H1 (cell line): Measurements from ENCODE around the gene STAG2. TPM values are rescaled to one million over a fixed set of nuclear protein-coding genes. Genes with fewer than 3 reads are reported as not detected.

Experiments used
- ATF3 ChIP-seq: IDR thresholded peaks from 2 replicates; pipeline ENCODE4 v1.6.1; 2011; ENCODE audit warnings: low read depth, mild to moderate bottlenecking, low read length; ENCODE audit not compliant: insufficient read depth
- E2F6 ChIP-seq: IDR thresholded peaks from 2 replicates; pipeline ENCODE4 v1.6.1; 2012; ENCODE audit warnings: inconsistent platforms
- KDM5A ChIP-seq: fragments of 200-600 bp; IDR thresholded peaks from 2 replicates; pipeline ENCODE4 v1.7.1; 2012; ENCODE audit warnings: mild to moderate bottlenecking, low read length, inconsistent platforms, mixed read lengths
- POU5F1 ChIP-seq: IDR thresholded peaks from 2 replicates; pipeline ENCODE4 v1.6.1; 2011; ENCODE audit warnings: low read depth, mild to moderate bottlenecking, low read length, moderate library complexity
- polyA plus RNA-seq, 7 experiments: library from polyadenylated mRNA; depleted of rRNA in 3 of 7; stranded (reverse) in 5 of 7; unstranded in 2 of 7; fragments of >200 nt in 5 of 7; fragments of 200-250 nt in 2 of 7; gene quantifications; 1 replicate in 5 of 7; 2 replicates in 1 of 7; 4 replicates in 1 of 7; pipeline versions ENCODE4 v1.2.1 to v1.2.3, GENCODE V29; 2011 to 2013; ENCODE audit warnings: missing spikeins in 2 of 7, mixed read lengths in 2 of 7
- total RNA-seq: library from RNA; stranded (reverse); fragmentation: NEBNext Ultra II Directional; extraction: Animal tissue kit (Norgen Biotek cat#: 25700); gene quantifications from 2 replicates; pipeline ENCODE4 v1.2.1, GENCODE V29; 2021

STAG2 gene
- total and polyA plus RNA-seq, 2 of the 8 experiments (the other 6 are each of a cell fraction or from before 2014, with no cell fraction given) = 20.3 to 94.9 TPM

GRCh38 chrX:123989235-123989634 is 27.7 kb downstream of the STAG2 start (continued):
- TF ChIP-seq ATF3 = no peak
- no peak for TF ChIP-seq KDM5A
- TF ChIP-seq POU5F1 = no peak
- TF ChIP-seq E2F6 = no peak
